Measurements from ENCODE around the gene PARD3B.

DNA sequence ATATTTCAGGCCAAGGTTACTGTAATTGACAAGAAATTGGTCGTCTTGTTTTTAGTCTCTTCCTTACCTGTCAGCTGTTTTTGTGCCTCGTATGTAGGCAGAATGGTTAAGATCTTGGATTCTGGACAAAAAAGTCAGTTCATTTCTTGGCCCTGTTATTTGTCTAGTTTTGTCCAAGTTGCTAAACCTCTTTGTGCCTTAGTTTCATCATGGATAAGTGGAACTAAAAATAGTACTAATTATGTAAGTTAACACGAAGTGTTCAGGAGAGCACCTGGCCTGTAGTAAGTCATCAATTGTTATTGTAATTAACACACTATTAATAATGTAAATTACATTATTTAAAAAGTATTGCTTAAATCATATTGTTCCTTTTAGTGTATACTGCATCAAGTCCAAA is 148.0 kb downstream of the PARD3B start:
- TF ChIP-seq, protein P1, sequence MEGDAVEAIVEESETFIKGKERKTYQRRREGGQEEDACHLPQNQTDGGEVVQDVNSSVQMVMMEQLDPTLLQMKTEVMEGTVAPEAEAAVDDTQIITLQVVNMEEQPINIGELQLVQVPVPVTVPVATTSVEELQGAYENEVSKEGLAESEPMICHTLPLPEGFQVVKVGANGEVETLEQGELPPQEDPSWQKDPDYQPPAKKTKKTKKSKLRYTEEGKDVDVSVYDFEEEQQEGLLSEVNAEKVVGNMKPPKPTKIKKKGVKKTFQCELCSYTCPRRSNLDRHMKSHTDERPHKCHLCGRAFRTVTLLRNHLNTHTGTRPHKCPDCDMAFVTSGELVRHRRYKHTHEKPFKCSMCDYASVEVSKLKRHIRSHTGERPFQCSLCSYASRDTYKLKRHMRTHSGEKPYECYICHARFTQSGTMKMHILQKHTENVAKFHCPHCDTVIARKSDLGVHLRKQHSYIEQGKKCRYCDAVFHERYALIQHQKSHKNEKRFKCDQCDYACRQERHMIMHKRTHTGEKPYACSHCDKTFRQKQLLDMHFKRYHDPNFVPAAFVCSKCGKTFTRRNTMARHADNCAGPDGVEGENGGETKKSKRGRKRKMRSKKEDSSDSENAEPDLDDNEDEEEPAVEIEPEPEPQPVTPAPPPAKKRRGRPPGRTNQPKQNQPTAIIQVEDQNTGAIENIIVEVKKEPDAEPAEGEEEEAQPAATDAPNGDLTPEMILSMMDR (IDR thresholded peaks at IDR 0.05) = no peak
- TF ChIP-seq POLR2AphosphoS5 (IDR thresholded peaks at IDR 0.05; ENCODE audit: insufficient read depth in 1 of 2, low read depth in 1 of 2) (no peak), POLR2A (IDR thresholded peaks at IDR 0.05) (no peak)
